K562 (cell line): Measurements from ENCODE around the gene PRR20B. TPM values are rescaled to one million over a fixed set of nuclear protein-coding genes. Genes with fewer than 3 reads are reported as not detected.
"Not testable (repeated sequence)": the region's sequence is repeated elsewhere in the genome, so short reads cannot be mapped to it uniquely, and the experiment has no call there.

Source experiments
- ATAC-seq: fragments of 200-7000 bp; cut with Tn5 transposase; 3 replicates; pipeline ENCODE4 v1.9.1; 2020; ENCODE audit warnings: moderate library complexity
- Bru-seq: library from RNA; stranded (reverse); fragments of 400-500 nt; gene quantifications from one replicate; lab custom pipeline; 2021; lab: Mats Ljungman, UMichigan
- BruChase-seq, 2 experiments: library from RNA; stranded (reverse); fragments of 400-500 nt; gene quantifications; one replicate each; lab custom pipeline; 2021; lab: Mats Ljungman, UMichigan
- BruUV-seq: library from RNA; stranded (reverse); fragments of 400-500 nt; replicated peaks from 2 replicates; lab custom pipeline; 2021; lab: Mats Ljungman, UMichigan
- CTCF ChIA-PET: fragments of 300-600 bp; formaldehyde crosslinking; extraction: SDS; loops from one replicate; lab custom pipeline; 2021; ENCODE audit warnings: low intra/inter-chr PET ratio; lab: Yijun Ruan, JAX
- POLR2A ChIA-PET: fragments of 300-600, 350-650 bp; sonication (Branson Sonifier 250); formaldehyde crosslinking; extraction: SDS; loops from one replicate; lab custom pipeline; 2021; ENCODE audit warnings: antibody characterized with exemption, inconsistent platforms; lab: Yijun Ruan, JAX
- DNase-seq, 4 experiments: peaks; one replicate each; pipeline versions ENCODE4 v3.0.0 to v3.0.0-alpha.2; 2011 to 2018; ENCODE audit warnings: low spot score in 3 of 4, mixed read lengths in 3 of 4; ENCODE audit errors: extremely low read depth in 1 of 4
- FAIRE-seq: peaks from 2 replicates; lab custom pipeline; 2011; peaks lifted over from hg19 to GRCh38; lab: Jason Lieb, UNC
- H2AFZ ChIP-seq: 2 replicates; pipeline ENCODE4 v1.6.0; 2011; ENCODE audit warnings: low read depth, low read length, control low read depth, inconsistent platforms
- H3K27ac ChIP-seq: fragments of 200-600 bp; 3 replicates; pipeline ENCODE4 v1.8.0; 2011; ENCODE audit warnings: low read depth, mild to moderate bottlenecking, control low read depth, inconsistent platforms, low read length, moderate library complexity, mixed read lengths; ENCODE audit errors: extremely low read depth
- H3K27me3 ChIP-seq, 2 experiments: fragments of 300-600 bp in 1 of 2; 2 replicates in 1 of 2; 3 replicates in 1 of 2; pipeline versions ENCODE4 v1.6.0 to v1.8.0; 2011; ENCODE audit warnings: inconsistent platforms in 2 of 2, low read length in 2 of 2, mild to moderate bottlenecking in 1 of 2, mixed read lengths in 1 of 2, moderate library complexity in 1 of 2; ENCODE audit not compliant: control insufficient read depth in 2 of 2, insufficient read depth in 2 of 2
- H3K36me3 ChIP-seq: fragments of 300-600 bp; 3 replicates; pipeline ENCODE4 v1.8.0; 2011; ENCODE audit warnings: mild to moderate bottlenecking, low read length, inconsistent platforms; ENCODE audit not compliant: control insufficient read depth, insufficient read depth
- H3K4me1 ChIP-seq, 2 experiments: fragments of 200-600 bp in 1 of 2; replicated peaks in 1 of 2; 2 replicates in 1 of 2; 3 replicates in 1 of 2; pipeline versions ENCODE4 v1.5.1 to v1.8.0; 2011; ENCODE audit warnings: inconsistent platforms in 2 of 2, low read length in 2 of 2, mild to moderate bottlenecking in 1 of 2, mixed read lengths in 1 of 2, moderate library complexity in 1 of 2; ENCODE audit not compliant: control insufficient read depth in 2 of 2, insufficient read depth in 2 of 2
- H3K4me2 ChIP-seq: 2 replicates; pipeline ENCODE4 v1.6.1; 2011; ENCODE audit warnings: low read length, control low read depth, inconsistent platforms, mixed read lengths; ENCODE audit not compliant: insufficient read depth
- H3K4me3 ChIP-seq: fragments of 200-600 bp; sonication (generic), shearing (Covaris generic); 2 replicates; pipeline ENCODE4 v1.5.1; 2016; ENCODE audit warnings: control low read depth, inconsistent platforms
- H3K79me2 ChIP-seq: fragments of 200-600 bp; 3 replicates; pipeline ENCODE4 v1.8.0; 2011; ENCODE audit warnings: low read length, inconsistent platforms; ENCODE audit not compliant: control insufficient read depth, insufficient read depth
- H3K9ac ChIP-seq, 2 experiments: 2 replicates each; pipeline versions ENCODE4 v1.6.0 to v1.6.1; 2011; ENCODE audit warnings: low read depth in 2 of 2, low read length in 2 of 2, control low read depth in 1 of 2, inconsistent platforms in 1 of 2, mild to moderate bottlenecking in 1 of 2, mixed read lengths in 1 of 2; ENCODE audit not compliant: insufficient read depth in 1 of 2
- H3K9me1 ChIP-seq: one replicate; pipeline ENCODE4 v1.6.0; 2011; ENCODE audit warnings: inconsistent platforms, mild to moderate bottlenecking, low read length, moderate library complexity; ENCODE audit not compliant: control insufficient read depth, insufficient read depth
- H3K9me3 ChIP-seq: replicated peaks from 2 replicates; pipeline ENCODE4 v1.5.1; 2011; ENCODE audit warnings: low read depth, low read length, inconsistent platforms; ENCODE audit not compliant: control insufficient read depth, insufficient read depth
- H4K20me1 ChIP-seq: replicated peaks from 2 replicates; pipeline ENCODE4 v1.6.1; 2011; ENCODE audit warnings: low read length, inconsistent platforms, mixed read lengths; ENCODE audit not compliant: control insufficient read depth, insufficient read depth
- CBFA2T3 ChIP-seq: fragments of 450-650 bp; IDR thresholded peaks from 2 replicates; pipeline ENCODE4 v1.6.1; 2017
- ZHX1 ChIP-seq: fragments of 150-350 bp; conservative IDR thresholded peaks from 2 replicates; pipeline ENCODE4 v1.6.1; 2014; ENCODE audit warnings: low read length
- ZZZ3 ChIP-seq: fragments of 450-650 bp; IDR thresholded peaks from 2 replicates; pipeline ENCODE4 v1.6.1; 2016; ENCODE audit warnings: antibody characterized with exemption, mild to moderate bottlenecking, moderate library complexity
- WGBS: fragments of 100-300 bp; shearing (Covaris generic); methylation state at CpG from one replicate; pipeline ENCODE4 v1.1.6; 2016; ENCODE audit warnings: low coverage, mixed read lengths; ENCODE audit not compliant: insufficient coverage; ENCODE audit errors: missing lambda C conversion rate; 5-methylcytosine and 5-hydroxymethylcytosine counted together
- in situ Hi-C: fragments of 300-500 bp; cut with MboI; formaldehyde crosslinking; loops from 4 replicates; pipeline ENCODE4 v1.15.0; 2018; ENCODE audit warnings: inconsistent platforms, mixed read lengths
- intact Hi-C: fragments of 100-400 bp; cut with micrococcal nuclease; formaldehyde crosslinking; loops from 2 replicates; pipeline ENCODE4 v1.14.2; 2022
- long read RNA-seq, 3 experiments: library from polyadenylated mRNA in 2 of 3; library from RNA in 1 of 3; unstranded in 2 of 3; stranded (forward) in 1 of 3; transcript quantifications; one replicate each; pipeline ENCODE4 v2.0.0, GENCODE V29; 2019 to 2022
- polyA minus RNA-seq, 3 experiments: library from RNA; depleted of rRNA, polyadenylated mRNA; stranded (reverse); fragments of >200 nt; gene quantifications; 2 replicates each; pipeline ENCODE4 v1.2.3, GENCODE V29; 2011
- polyA plus RNA-seq, 8 experiments: library from polyadenylated mRNA; depleted of rRNA in 4 of 8; stranded (reverse) in 5 of 8; unstranded in 3 of 8; fragments of >200 nt; fragmentation: Nextera tagmentation in 2 of 8; fragmentation: Illumina TruSeq in 1 of 8; extraction: Ambion mirVana in 2 of 8; extraction: Trizol in 1 of 8; gene quantifications; 2 replicates each; pipeline versions ENCODE4 v1.2.1 to v1.2.3, GENCODE V29; 2011 to 2014; ENCODE audit warnings: inconsistent platforms in 1 of 8, missing spikeins in 1 of 8
- total RNA-seq, 7 experiments: library from RNA; depleted of rRNA in 6 of 7; stranded (reverse); fragments of >200 nt in 6 of 7; fragmentation: Illumina TruSeq in 2 of 7; extraction: Trizol in 2 of 7; gene quantifications; 2 replicates each; pipeline versions ENCODE4 v1.2.1 to v1.2.3, GENCODE V29; 2011 to 2021; ENCODE audit warnings: low replicate concordance in 1 of 7

PRR20B gene
- not detected in 2 replicates for total RNA-seq (2011; cell fraction: chromatin; rRNA removed; ENCODE audit: low replicate concordance)
- total RNA-seq (2011; cell fraction: nucleolus; rRNA removed), result not detected in 2 replicates
- total RNA-seq (2011; cell fraction: nucleoplasm; rRNA removed), result not detected in 2 replicates
- total RNA-seq (2014; rRNA removed) (not detected in 2 replicates), total RNA-seq (2014; rRNA removed; fragmentation: Illumina TruSeq; extraction: Trizol) (not detected in 2 replicates), total RNA-seq (2015; rRNA removed; fragmentation: Illumina TruSeq; extraction: Trizol) (not detected in 2 replicates), total RNA-seq (2021) (not detected in 2 replicates), polyA plus RNA-seq (2011; rRNA removed) (not detected in 2 replicates), polyA plus RNA-seq (2014; fragmentation: Illumina TruSeq; extraction: Trizol) (not detected in 2 replicates), polyA plus RNA-seq (2014; fragmentation: Nextera tagmentation; extraction: Ambion mirVana) (not detected), polyA plus RNA-seq (2014; rRNA removed) (not detected in 2 replicates), polyA minus RNA-seq (2011; rRNA and poly(A)+ RNA removed) (not detected in 2 replicates), Bru-seq, nascent RNA (not detected), BruChase-seq, experiment 1, labeled RNA remaining after a 2-hour chase (not detected), BruChase-seq, experiment 2, labeled RNA remaining after a 6-hour chase (not detected)
- polyA plus RNA-seq (2011; cell fraction: cytosol; rRNA removed), result not detected in 2 replicates
- polyA plus RNA-seq (2011; cell fraction: nucleus; rRNA removed), result not detected in 2 replicates
- polyA plus RNA-seq (2012), result not detected in 2 replicates
- not detected in 2 replicates for polyA minus RNA-seq (2011; cell fraction: cytosol; rRNA and poly(A)+ RNA removed)
- not detected in 2 replicates for polyA minus RNA-seq (2011; cell fraction: nucleus; rRNA and poly(A)+ RNA removed)
- long read RNA-seq, experiment 1, result 0 reads
- long read RNA-seq, experiment 2, result 0 reads
- long read RNA-seq, experiment 3, result 0 reads

- H3K4me2 ChIP-seq, H3K9me3 ChIP-seq, H3K4me3 ChIP-seq, H3K4me1 ChIP-seq, H2AFZ ChIP-seq, H3K9me1 ChIP-seq, FAIRE-seq, POLR2A ChIA-PET, ATAC-seq, H3K9ac ChIP-seq, in situ Hi-C loops, H3K27me3 ChIP-seq, intact Hi-C loops, CTCF ChIA-PET, DNase-seq, H3K36me3 ChIP-seq, BruUV-seq, H4K20me1 ChIP-seq, H3K79me2 ChIP-seq, H3K27ac ChIP-seq: not testable (repeated sequence)
- no CpG with 5 or more reads among the region's 22 CpGs for WGBS
Observed at GRCh38 chr13:57147188-57147587, at the start of gene PRR20B. TSS of gene PRR20B (plus strand) at chr13:57147488. CDS start at chr13:57147875, 387 bp downstream.

GRCh38 chr13:57114945-57115344 is 32.3 kb upstream of the PRR20B start:
- in situ Hi-C loops, result no loop called here
- BruUV-seq, result no TSS peak

More at GRCh38 chr13:57114945-57115344, 32.3 kb upstream of the PRR20B start:
- H3K79me2 ChIP-seq, result no peaks in the 10 kb centered on the region
- no peaks in the 10 kb centered on the region for H3K4me1 ChIP-seq
- H3K9me3 ChIP-seq, result no peaks in the 10 kb centered on the region; the same call in 1 of the 2 replicates
- no peaks in the 10 kb centered on the region for H4K20me1 ChIP-seq
- H3K4me2 ChIP-seq, result no peak overlapping the region
- ChIA-PET POLR2A (no interaction called here), CTCF (no interaction called here)
- no peak overlapping the region for H3K4me3 ChIP-seq
- FAIRE-seq, result no peak
- no peak overlapping the region for H2AFZ ChIP-seq
- intact Hi-C loops, result no loop called here
- no peak overlapping the region for H3K27ac ChIP-seq
- no peaks in the 10 kb centered on the region for H3K27me3 ChIP-seq
- WGBS, result 0% methylated on average over 3 of the region's 4 CpGs
- no peak overlapping the region for H3K9ac ChIP-seq
- no peaks in the 10 kb centered on the region for H3K9me1 ChIP-seq
- H3K36me3 ChIP-seq, result no peaks in the 10 kb centered on the region
- DNase-seq, result no peak
- ATAC-seq, result no peak
- TF ChIP-seq CBFA2T3, result no peak
- no peak for TF ChIP-seq ZHX1
- no peak for TF ChIP-seq ZZZ3
